OCI-LY7 (cell line): ENCODE data around the gene CCDC51.

Experiments
- CTCF ChIP-seq: fragments of 200-600 bp; sonication (generic); conservative IDR thresholded peaks from 2 replicates; pipeline ENCODE4 v1.5.1; 2014; ENCODE audit warnings: mild to moderate bottlenecking, antibody characterized with exemption, low read length, moderate library complexity, mixed read lengths
- EZH2phosphoT487 ChIP-seq: fragments of 200-600 bp; sonication (generic); IDR thresholded peaks from 2 replicates; pipeline ENCODE4 v1.6.1; 2018; ENCODE audit warnings: low read depth, borderline replicate concordance, mild to moderate bottlenecking, mixed run types, antibody characterized with exemption, low read length, moderate library complexity, mixed read lengths

- TF ChIP-seq CTCF = no peak
- no peak for TF ChIP-seq EZH2phosphoT487
Measured at GRCh38 chr3:48456456-48456855, 16.5 kb upstream of the CCDC51 start.
